HG03354 (cell line): ENCODE data around the gene DDX54.
A peak's percentile ranks its signal among the peaks of the same experiment; 100 is the strongest.

Experiments
- ATAC-seq: cut with Tn5 transposase; IDR thresholded peaks from one replicate; pipeline ENCODE4 v1.9.1; 2021; ENCODE audit warnings: mild to moderate bottlenecking; ENCODE audit not compliant: unreplicated experiment, poor library complexity, severe bottlenecking

Gene DDX54

DNA sequence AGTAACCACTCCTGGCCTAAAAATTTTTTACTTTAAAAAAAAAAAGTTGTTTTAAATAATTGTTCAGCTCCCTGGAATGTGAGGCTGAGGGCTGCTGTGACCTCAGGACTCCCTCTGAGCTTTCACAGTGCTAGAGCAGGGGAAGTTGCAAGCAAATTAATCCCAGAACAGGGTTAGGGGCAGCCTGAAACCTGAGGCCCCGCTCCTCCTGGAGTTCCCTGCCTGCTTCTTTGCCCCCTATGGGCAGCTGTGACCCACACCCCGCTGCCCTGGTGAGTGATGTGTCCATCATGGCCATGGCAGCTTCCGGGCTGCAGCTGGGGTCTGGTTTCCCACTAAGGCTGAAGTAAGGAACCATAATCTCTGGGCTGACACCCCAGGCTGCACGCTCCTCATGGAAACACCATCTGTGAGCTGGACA is 9.7 kb upstream of the DDX54 start:
- ATAC-seq = no peak

DNA sequence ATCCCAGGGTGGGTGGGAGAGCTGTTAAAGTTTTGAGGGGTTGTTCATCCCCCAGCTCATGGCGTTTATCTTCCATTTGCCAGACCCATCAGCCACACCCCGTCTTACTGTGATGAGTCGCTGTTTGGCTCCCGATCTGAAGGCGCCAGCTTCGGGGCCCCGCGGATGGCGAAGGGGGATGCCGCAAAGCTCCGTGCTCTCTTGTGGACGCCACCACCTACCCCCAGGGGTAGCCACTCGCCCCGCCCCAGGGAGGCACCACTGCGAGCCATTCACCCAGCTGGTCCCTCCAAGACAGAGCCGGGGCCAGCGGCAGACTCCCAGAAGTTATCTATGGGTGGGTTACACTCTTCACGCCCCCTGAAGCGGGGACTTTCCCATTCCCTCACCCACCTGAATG is 5.9 kb upstream of the DDX54 start:
- ATAC-seq = no peak

DNA sequence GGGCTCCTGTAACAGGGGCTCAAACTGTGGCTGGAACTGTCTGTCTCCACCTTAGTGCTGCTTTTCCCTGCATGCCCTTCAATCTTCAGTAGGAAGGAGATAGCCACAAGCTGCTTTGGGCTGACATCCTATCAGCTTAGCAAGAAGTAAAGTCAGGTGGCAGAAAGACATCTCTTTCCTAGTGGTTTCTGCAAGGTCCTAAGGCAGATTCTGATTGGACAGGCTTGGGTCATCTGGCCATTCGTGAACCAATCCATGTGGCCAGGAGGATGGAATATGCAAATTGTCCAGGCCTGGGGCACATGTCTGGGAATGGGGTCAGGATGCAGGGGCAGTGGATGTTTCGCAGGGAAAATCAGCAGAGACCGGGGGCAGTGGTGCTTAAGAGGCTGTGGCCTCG is 5.5 kb upstream of the DDX54 start:
- ATAC-seq = no peak

DNA sequence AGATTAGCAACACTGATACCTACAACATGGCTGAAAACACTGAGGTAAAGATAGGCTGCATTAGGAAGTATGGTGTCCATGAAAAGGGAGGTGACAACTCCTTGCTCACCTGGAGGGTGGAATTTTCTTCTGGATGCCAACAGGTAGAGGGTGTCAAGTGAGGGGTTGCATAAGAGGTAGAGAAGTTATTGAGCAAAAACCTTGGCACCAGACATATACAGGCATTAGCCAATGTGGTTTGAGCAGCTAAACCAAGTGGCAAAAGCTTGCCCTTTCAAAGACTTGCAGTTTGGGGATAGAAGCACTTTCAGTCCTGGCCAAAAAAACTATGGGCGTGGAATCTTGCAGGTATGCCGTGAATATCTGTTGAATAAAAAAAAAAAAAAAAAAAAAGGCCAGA is 4.1 kb upstream of the DDX54 start:
- no peak for ATAC-seq

DNA sequence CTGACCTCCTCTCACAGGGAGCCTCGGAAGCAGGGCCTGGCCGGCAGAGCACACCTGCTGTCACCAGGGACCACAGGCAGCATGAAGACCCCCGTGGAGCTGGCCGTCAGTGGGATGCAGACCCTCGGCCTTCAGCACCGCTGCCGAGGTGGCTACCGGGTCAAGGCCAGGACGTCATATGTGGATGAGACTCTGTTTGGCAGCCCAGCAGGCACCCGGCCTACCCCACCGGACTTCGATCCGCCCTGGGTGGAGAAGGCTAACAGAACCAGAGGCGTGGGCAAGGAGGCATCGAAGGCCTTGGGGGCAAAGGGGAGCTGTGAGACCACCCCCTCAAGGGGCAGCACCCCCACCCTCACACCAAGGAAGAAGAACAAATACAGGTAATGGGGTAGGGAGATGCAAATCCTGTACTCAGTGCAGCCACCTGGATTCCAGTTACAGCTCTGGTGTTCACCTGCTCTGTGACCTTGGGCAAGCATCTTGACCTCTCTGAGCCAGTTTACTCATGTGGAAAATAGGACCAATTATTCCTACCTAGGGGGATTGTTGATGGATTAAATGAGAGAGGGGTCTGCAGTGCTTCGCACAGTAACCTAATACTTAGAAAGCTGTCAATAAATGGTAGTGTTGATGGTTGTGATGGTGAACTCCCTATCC is 1.5 kb upstream of the DDX54 start:
- no peak for ATAC-seq

DNA sequence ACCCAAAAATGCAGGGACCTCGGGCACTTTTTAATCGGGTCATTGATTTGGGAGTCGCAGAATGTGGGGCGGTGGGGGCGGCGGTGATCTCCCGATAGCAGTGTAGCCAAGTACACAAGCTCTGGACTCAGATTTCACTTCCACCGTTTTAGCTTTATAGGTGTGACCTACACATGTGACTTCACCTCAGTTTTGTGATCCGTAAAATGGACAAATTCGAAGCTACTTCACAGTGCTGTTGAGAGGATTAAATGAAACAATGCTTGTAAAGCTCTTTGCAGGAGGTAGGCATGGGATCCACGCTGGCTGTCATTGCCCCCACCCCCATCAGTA is 721 bp upstream of the DDX54 start:
- no peak for ATAC-seq

DNA sequence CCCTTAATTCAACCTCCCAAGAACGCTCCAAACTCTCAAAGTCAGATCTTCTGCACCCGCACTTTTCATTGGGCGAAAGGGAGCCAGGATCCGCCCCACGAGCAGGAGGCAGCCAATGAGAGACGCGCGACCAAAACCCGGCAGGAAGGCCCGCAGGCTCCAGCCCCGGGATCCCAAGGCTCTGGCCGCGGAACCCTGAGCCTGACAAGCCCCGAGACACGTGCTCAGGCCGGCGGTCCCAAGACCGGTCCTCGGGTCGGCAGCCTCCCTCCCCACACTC is 438 bp downstream of the DDX54 start:
- peak; percentile 88 for ATAC-seq

DNA sequence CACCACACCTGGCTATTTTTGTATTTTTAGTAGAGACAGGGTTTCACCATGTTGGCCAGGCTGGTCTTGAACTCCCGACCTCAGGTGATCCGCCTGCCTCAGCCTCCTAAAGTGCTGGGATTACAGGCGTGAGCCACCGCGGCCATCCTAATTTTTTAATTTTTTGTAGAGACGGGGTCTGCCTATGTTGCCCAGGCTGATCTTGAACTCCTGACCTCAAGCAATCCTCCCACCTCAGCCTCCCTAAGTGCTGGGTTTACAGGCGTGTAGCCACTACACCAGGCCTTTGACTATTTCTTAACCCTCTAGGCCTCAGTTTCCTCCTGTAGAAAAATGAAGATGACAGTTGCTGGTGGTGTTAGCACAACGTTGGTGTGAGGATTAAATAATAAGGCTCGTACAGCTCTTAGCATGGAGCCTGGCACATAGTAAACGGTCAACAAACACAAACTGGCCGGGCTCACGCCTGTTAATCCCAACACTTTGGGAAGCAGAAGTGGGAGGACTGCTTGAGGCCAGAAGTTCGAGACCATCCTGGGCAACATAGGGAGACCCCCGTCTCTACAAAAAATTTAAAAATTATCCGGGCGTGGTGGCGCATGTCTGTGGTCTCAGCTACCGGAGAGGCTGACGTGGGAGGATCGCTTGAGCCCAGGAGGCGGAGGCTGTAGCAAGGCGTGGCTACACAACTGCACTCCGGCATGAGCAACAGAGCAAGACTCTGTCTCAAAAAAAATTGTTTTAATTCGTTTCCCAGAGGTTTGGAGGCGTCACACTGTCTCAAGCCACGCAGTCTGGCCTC is 979 bp downstream of the DDX54 start:
- peak; percentile 60 for ATAC-seq

DNA sequence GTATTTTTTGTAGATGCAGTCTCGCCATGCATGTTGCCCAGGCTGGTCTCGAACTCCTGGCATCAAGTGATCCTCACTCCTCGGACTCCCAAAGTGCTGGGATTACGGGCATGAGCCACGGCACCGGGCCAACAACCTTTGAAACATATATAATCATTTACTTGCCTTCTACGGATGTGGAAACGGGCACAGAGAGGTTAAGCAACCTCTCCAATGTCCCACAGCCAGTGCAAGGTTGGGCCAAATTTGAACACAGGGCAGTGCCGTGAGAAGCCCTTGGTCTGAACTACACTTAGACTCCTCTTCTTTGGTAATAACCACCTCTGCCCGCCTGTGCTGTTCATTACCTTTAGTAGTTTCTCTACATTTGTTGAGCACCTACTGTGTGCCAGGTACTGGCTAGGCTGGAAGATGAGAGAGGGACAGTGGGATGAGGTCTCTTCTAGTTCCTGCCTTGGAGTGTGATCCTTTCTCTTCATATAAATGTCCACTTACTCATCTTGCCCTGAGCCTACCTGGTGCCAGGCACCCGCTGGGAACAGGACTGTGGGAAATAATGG is 2.2 kb downstream of the DDX54 start:
- no peak for ATAC-seq

DNA sequence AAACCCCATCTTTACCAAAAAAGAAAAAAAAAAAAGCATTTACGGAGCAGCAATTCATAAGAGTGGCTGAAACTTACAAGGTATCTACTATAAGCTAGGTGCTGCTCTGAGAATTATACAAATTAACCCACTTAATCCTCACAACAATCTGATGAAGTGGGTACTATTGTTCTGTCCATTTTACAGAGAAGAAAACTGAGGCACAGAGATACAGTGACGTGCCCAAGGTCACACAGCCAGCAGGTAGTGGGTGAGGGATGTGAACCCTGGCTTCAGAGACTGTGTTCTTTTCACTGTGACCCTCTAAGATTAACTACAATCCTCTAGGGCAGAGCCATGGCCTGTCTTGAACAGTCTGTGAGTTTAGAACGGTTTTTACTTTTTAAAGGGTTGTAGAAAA is 3.3 kb downstream of the DDX54 start:
- no peak for ATAC-seq

DNA sequence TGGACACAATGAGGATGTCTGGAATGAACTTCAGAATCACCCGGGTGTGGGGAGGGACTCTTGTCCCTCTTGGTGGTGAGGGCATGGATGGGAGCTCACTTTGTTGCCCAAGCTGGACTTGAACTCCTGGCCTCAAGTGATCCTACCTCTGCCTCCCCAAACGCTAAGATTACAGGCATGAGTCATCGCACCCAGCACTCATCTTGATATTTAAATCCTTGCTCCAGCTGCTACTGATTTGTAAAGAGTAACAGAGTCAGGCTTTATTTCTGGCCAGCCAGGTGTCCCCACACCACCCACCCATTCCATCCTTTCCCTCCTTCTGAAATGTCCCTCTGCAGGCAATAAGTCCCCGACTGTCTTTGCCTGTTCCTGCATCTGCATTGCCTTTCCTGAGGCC is 4.9 kb downstream of the DDX54 start:
- no peak for ATAC-seq

DNA sequence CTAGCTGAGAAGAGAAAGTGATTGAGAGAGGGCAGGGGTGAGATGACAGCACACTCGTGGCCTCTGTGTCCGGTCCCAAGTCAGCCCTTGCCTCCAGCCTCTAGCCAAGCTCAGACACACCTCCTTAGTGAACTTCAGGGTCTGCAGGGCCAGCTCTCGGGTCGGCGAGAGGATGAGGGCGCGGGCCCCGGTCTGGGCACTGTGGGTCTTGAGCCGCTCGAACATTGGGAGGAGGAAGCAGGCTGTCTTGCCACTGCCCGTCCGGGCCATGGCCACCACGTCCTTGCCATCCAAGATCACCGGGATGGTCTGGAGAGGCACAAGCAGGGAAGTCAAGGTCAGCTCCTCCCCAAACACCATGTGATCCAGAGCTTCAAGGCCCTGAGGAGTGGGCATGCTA is 6.3 kb downstream of the DDX54 start:
- ATAC-seq = no peak

DNA sequence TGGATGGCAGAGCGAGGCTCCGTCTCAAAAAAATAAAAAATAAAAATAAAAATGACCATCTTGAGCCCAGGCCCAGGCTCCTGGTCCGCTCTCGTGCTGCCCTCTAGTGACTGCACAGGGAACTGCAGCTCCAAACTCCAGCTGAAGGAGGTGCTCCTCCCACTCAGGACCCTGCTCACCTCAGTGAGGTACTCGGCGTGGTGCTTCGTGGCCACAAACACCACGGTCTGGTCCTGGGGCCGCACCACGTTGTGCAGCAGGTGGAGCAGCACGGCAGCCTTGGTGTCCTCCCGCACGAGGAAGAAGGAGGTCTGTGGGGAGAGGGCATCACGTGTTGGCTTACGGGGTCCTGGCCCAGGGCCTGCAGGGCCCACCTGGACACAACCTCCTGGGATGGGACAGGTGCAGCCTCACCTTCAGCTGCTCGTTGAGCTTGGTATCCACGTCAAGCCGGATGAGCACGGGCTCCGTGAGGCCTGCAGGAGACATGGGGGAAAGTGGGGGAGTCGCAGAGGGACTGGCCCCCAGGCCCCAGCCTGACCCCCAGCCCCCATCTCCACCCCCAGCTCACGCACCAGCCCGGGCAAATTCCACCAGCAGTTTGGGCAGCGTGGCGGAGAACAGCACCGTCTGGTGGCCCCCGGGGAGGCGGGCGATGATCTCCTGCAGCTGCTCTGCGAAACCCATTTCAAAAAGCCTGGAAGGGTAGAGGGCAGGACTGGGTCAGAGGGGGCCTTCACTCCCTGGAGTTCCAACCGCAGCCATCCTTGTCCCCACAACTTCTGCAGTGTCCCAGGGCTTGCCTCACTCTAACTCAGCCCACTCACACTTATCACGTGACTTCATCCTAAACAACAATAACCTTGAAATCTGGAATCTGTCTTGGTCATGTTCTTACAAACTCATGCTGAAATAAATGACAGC is 10.6 kb downstream of the DDX54 start:
- ATAC-seq = peak; percentile 45

DNA sequence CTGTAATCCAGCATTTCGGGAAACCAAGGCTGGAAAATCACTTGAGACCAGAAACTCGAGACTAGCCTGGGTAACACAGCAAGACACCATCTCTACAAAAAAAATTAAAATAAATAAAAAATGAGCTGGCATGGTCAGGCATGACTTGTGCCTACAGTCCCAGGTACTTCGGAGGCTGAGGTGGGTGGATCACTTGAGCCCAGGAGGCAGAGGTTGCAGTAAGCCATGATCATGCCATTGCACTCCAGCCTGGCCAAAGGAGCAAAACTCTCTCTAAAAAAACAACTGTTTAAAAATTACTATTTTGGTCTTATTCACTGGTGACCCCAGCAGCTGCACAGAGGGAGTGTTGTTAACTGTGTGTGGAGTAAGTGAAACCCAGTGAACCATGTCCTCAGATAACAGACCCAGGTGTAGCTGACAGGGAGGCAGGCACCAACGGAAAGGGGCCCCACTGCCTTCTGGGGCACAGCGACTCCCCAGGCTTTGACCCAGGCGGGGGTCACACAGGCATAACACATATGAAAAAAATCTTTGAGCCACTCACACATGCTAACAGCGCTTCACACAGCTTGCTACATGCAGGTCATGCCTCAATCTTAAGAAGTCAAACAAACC is 12.1 kb downstream of the DDX54 start:
- ATAC-seq = peak; percentile 92

DNA sequence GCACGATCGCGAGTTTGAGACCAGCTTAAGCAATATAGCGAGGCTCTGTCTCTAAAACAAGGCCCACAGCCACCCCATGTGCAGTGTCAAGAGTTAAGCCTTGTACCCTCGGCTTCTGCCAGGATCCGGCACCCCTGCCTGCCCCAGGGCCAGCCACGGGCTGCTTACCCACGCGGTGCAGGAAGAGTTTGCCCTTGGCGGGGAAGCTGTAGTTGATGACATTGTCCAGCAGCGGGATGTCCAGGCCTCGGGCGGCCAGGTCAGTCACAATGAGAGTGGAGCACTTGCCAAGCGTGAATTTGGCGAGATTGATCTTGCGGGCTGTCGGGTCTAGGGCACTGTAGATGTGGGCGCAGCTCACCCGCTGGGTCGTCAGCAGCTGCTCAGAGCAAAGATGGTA is 13.1 kb downstream of the DDX54 start:
- ATAC-seq = no peak

DNA sequence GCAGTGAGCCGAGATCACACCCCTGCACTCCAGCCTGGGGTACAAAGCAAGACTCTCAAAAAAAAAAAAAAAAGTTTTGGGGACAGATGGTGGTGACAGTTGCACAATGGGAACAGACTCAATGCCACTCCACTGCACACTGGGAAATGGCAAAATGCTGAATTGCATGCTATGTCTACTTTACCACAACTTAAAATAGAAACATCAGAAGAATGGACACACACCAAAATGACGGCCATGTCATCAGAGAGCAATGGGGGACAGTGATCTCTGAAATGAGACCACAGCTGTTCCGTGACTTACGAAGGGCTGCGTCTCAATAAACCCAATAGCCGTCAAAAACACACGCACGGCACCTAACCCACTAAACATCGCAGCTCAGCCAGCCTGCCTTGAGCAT is 13.7 kb downstream of the DDX54 start:
- no peak for ATAC-seq

DNA sequence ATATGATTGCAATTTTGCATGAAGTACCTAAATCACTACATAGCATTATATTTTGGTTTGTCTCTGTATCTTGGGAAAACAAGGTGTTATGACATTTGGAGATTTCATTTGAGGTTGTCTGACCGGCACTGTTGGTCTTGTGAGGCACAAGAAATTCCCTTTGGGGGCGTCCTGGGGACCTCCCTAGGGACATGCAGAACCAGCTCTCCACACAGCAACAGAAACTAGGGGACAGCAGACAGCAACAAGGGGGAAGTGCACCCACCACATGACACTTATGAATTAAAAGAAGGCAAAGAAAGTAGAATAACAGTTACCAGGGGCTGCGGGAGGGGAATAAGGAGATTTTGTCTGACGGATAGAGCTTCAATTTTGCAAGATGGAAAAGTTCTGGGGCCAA is 14.4 kb downstream of the DDX54 start:
- no peak for ATAC-seq

DNA sequence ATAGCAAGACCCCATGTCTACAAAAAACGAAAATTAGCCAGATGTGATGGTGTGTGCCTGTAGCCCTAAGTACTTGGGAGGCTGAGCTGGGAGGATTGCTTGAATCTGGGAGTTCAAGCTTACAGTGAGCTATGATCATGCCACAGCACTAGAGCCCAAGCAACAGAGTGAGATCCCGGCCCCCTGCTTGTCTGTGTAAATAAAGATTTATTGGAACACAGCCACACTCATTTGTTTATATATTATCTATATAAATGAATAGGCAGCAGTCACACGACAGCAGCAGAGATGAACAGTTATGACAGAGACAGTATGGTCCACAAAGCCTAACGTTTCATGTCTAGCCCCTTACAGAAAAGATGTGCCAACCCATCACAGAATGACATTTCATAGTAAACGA is 14.8 kb downstream of the DDX54 start:
- ATAC-seq = no peak

DNA sequence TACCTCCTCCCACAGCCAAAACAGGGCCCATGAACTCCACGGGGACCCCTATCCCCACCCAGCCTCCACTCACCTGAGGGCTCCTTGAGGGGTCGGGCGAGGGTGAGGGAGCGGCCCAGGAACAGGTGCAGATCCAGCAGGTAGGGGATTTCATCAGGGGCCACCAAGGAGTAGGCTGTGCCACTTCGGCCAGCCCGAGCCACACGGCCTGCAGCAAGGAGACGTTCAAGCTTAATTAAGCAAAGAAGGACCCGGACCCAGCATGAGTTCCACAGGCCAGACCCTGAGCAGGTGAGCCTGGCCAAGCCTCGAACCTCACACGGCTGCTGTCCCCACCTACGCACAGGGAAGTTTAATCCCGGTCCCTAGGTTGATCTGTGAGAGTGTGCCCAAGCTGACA is 15.6 kb downstream of the DDX54 start:
- no peak for ATAC-seq

DNA sequence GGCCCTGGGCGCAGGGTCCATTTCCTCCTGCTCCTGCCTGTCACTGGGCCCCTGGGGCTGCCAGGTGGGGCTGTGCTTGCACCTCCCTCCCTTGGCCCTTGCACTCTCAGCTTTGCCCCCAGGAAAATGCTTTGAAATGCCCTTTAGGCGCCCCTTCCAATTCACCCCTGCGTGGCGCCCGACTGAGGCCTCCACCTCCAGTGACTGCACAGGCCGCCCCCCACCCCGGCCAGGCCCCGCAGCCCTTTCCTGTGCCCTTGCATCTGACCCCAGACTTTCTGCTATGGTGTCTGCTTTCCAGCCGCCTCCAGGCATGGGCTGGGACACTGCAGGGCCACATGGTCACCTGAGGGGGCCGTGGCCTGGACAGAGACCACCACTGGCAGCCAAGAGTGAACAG is 17.4 kb downstream of the DDX54 start:
- ATAC-seq = no peak
